ENCODE data around the gene GDF2. TPM values are rescaled to one million over a fixed set of nuclear protein-coding genes. Genes with fewer than 3 reads are reported as not detected.

The GDF2 gene
- polyA plus RNA-seq, 1 donor from 2014 or later = not detected

- H3K9me3 ChIP-seq (ENCODE audit: low read length) = no peaks in the 10 kb centered on the region
- no peak overlapping the region for H2AFZ ChIP-seq (ENCODE audit: low read depth, low read length)
- no peaks in the 10 kb centered on the region for H4K20me1 ChIP-seq (ENCODE audit: insufficient read depth)
- no peak overlapping the region for H3K4me2 ChIP-seq (ENCODE audit: low read length)
- no peak overlapping the region for H3K9ac ChIP-seq (ENCODE audit: low read length)
- no peak overlapping the region for H3K4me3 ChIP-seq (ENCODE audit: low read length)
- no peaks in the 10 kb centered on the region for H3K79me2 ChIP-seq (replicated peaks; ENCODE audit: insufficient read depth, low read length)
- no peaks in the 10 kb centered on the region for H3F3A ChIP-seq (ENCODE audit: insufficient read depth, low read length, poor library complexity, severe bottlenecking)
- no peaks in the 10 kb centered on the region for H3K36me3 ChIP-seq (ENCODE audit: insufficient read depth, low read length)
- H3K27ac ChIP-seq (ENCODE audit: low read length) = no peak overlapping the region
- H3K27me3 ChIP-seq (ENCODE audit: insufficient read depth, low read depth, low read length) = no peaks in the 10 kb centered on the region
- TF ChIP-seq REST (IDR thresholded peaks at IDR 0.05; ENCODE audit: borderline replicate concordance) (no peak), TAF1 (IDR thresholded peaks at IDR 0.05; ENCODE audit: low read depth) (no peak), RAD21 (conservative IDR thresholded peaks at IDR 0.05) (no peak), EP300 (conservative IDR thresholded peaks at IDR 0.05; ENCODE audit: poor library complexity, severe bottlenecking) (no peak), EZH2 (IDR thresholded peaks at IDR 0.05; ENCODE audit: borderline replicate concordance, insufficient read depth, low read length, poor library complexity, severe bottlenecking) (no peak), SMC3 (conservative IDR thresholded peaks at IDR 0.05; ENCODE audit: poor library complexity) (no peak), MXI1 (conservative IDR thresholded peaks at IDR 0.05; ENCODE audit: poor library complexity, severe bottlenecking) (no peak)
- no peaks in the 10 kb centered on the region for H3K9me2 ChIP-seq (ENCODE audit: insufficient read depth, low read length)
Measured at GRCh38 chr10:47308775-47309174, 13.5 kb upstream of the GDF2 start.

GRCh38 chr10:47309408-47310089, 12.7 kb upstream of the GDF2 start:
- no peaks in the 10 kb centered on the region for H3K36me3 ChIP-seq (ENCODE audit: insufficient read depth, low read length)
- H3K27me3 ChIP-seq (ENCODE audit: insufficient read depth, low read depth, low read length) = no peaks in the 10 kb centered on the region
- H3K9ac ChIP-seq (ENCODE audit: low read length) = no peak overlapping the region
- no peak overlapping the region for H3K4me2 ChIP-seq (ENCODE audit: low read length)
- H3K27ac ChIP-seq (ENCODE audit: low read length) = no peak overlapping the region
- no peaks in the 10 kb centered on the region for H3F3A ChIP-seq (ENCODE audit: insufficient read depth, low read length, poor library complexity, severe bottlenecking)
- no peaks in the 10 kb centered on the region for H3K79me2 ChIP-seq (replicated peaks; ENCODE audit: insufficient read depth, low read length)
- H4K20me1 ChIP-seq (ENCODE audit: insufficient read depth) = no peaks in the 10 kb centered on the region
- H3K9me3 ChIP-seq (ENCODE audit: low read length) = no peaks in the 10 kb centered on the region
- no peak overlapping the region for H2AFZ ChIP-seq (ENCODE audit: low read depth, low read length)
- TF ChIP-seq RAD21 (conservative IDR thresholded peaks at IDR 0.05) (no peak), TAF1 (IDR thresholded peaks at IDR 0.05; ENCODE audit: low read depth) (no peak), REST (IDR thresholded peaks at IDR 0.05; ENCODE audit: borderline replicate concordance) (no peak), EZH2 (IDR thresholded peaks at IDR 0.05; ENCODE audit: borderline replicate concordance, insufficient read depth, low read length, poor library complexity, severe bottlenecking) (no peak), CTCF (IDR thresholded peaks at IDR 0.05; ENCODE audit: poor library complexity, severe bottlenecking) (no peak), EP300 (conservative IDR thresholded peaks at IDR 0.05; ENCODE audit: poor library complexity, severe bottlenecking) (no peak), POLR2AphosphoS5 (IDR thresholded peaks at IDR 0.05) (no peak), SMC3 (conservative IDR thresholded peaks at IDR 0.05; ENCODE audit: poor library complexity) (no peak), MXI1 (conservative IDR thresholded peaks at IDR 0.05; ENCODE audit: poor library complexity, severe bottlenecking) (no peak)
- no peak overlapping the region for H3K4me3 ChIP-seq (ENCODE audit: low read length)
- H3K9me2 ChIP-seq (ENCODE audit: insufficient read depth, low read length) = no peaks in the 10 kb centered on the region

Measured in neural cell (in vitro differentiated cells).